HepG2 (cell line): ENCODE data around the gene MARCHF4. TPM values are rescaled to one million over a fixed set of nuclear protein-coding genes. Genes with fewer than 3 reads are reported as not detected.

Experiments
- ASH2L ChIP-seq: fragments of 300-600, 200-600 bp; sonication (generic); IDR thresholded peaks from 2 replicates; pipeline ENCODE4 v1.7.0; 2017; ENCODE audit warnings: low read depth, mild to moderate bottlenecking, moderate library complexity, mixed read lengths, low read length; ENCODE audit not compliant: insufficient read length
- HNRNPK ChIP-seq: fragments of 200-400 bp; formaldehyde crosslinking; IDR thresholded peaks from 2 replicates; pipeline ENCODE4 v1.6.1; 2018; ENCODE audit warnings: low read length, low read depth, moderate library complexity, mild to moderate bottlenecking; ENCODE audit not compliant: poor library complexity, severe bottlenecking
- NCOA5 ChIP-seq: sonication (generic); formaldehyde crosslinking; IDR thresholded peaks from 2 replicates; pipeline ENCODE4 v1.4.0; 2020; ENCODE audit warnings: missing genetic modification reagents
- NRL ChIP-seq: sonication (generic); formaldehyde crosslinking; IDR thresholded peaks from 2 replicates; pipeline ENCODE4 v1.5.0; 2020; ENCODE audit warnings: missing genetic modification reagents, mild to moderate bottlenecking, moderate library complexity, borderline replicate concordance
- ONECUT2 ChIP-seq: sonication (generic); formaldehyde crosslinking; IDR thresholded peaks from 2 replicates; pipeline ENCODE4 v1.4.0; 2020; ENCODE audit warnings: missing genetic modification reagents
- PAXIP1 ChIP-seq: sonication (generic); formaldehyde crosslinking; conservative IDR thresholded peaks from 2 replicates; pipeline ENCODE4 v1.4.0; 2020; ENCODE audit warnings: mild to moderate bottlenecking, missing genetic modification reagents, moderate library complexity
- POLR2G ChIP-seq: fragments of 200-400 bp; formaldehyde crosslinking; IDR thresholded peaks from 2 replicates; pipeline ENCODE4 v1.6.1; 2018; ENCODE audit warnings: mild to moderate bottlenecking, low read depth, low read length, moderate library complexity
- THRA ChIP-seq: sonication (generic); formaldehyde crosslinking; IDR thresholded peaks from 2 replicates; pipeline ENCODE4 v1.4.0; 2020; ENCODE audit warnings: missing genetic modification reagents, borderline replicate concordance
- ZBTB10 ChIP-seq: sonication (generic); formaldehyde crosslinking; IDR thresholded peaks from 2 replicates; pipeline ENCODE4 v1.4.0; 2020; ENCODE audit warnings: missing genetic modification reagents, borderline replicate concordance
- ZNF10 ChIP-seq: sonication (generic); formaldehyde crosslinking; IDR thresholded peaks from 2 replicates; pipeline ENCODE4 v1.4.0; 2020; ENCODE audit warnings: mild to moderate bottlenecking, low read depth, missing genetic modification reagents, borderline replicate concordance
- ZNF263 ChIP-seq: sonication (generic); formaldehyde crosslinking; IDR thresholded peaks from 2 replicates; pipeline ENCODE4 v1.4.0; 2020; ENCODE audit warnings: missing genetic modification reagents
- ZNF281 ChIP-seq: sonication (generic); formaldehyde crosslinking; IDR thresholded peaks from 2 replicates; pipeline ENCODE4 v1.4.0; 2020; ENCODE audit warnings: missing genetic modification reagents, borderline replicate concordance
- ZNF382 ChIP-seq: sonication (generic); formaldehyde crosslinking; IDR thresholded peaks from 2 replicates; pipeline ENCODE4 v1.5.0; 2020; ENCODE audit warnings: missing genetic modification reagents, mild to moderate bottlenecking, borderline replicate concordance
- ZNF747 ChIP-seq: sonication (generic); formaldehyde crosslinking; IDR thresholded peaks from 2 replicates; pipeline ENCODE4 v1.8.1; 2023; ENCODE audit warnings: missing genetic modification reagents, mild to moderate bottlenecking, borderline replicate concordance
- ZNF75D ChIP-seq: sonication (generic); formaldehyde crosslinking; IDR thresholded peaks from 2 replicates; pipeline ENCODE4 v1.8.1; 2023; ENCODE audit warnings: missing genetic modification reagents, mild to moderate bottlenecking, borderline replicate concordance
- ZSCAN30 ChIP-seq: sonication (generic); formaldehyde crosslinking; IDR thresholded peaks from 2 replicates; pipeline ENCODE4 v1.5.0; 2020; ENCODE audit warnings: mild to moderate bottlenecking, missing genetic modification reagents
- polyA plus RNA-seq, 8 experiments: library from polyadenylated mRNA; depleted of rRNA in 3 of 8; stranded (reverse) in 7 of 8; unstranded in 1 of 8; fragments of >200 nt; fragmentation: Illumina TruSeq in 4 of 8; extraction: Trizol in 4 of 8; gene quantifications; 2 replicates each; pipeline versions ENCODE4 v1.2.1 to v1.2.3, GENCODE V29; 2011 to 2016; ENCODE audit warnings: low read depth in 4 of 8, missing spikeins in 1 of 8, mixed read lengths in 1 of 8; ENCODE audit not compliant: insufficient read depth in 1 of 8
- total RNA-seq, 5 experiments: library from RNA; depleted of rRNA; stranded (reverse); fragments of >200 nt; fragmentation: Illumina TruSeq; extraction: Trizol; gene quantifications; 2 replicates each; pipeline ENCODE4 v1.2.3, GENCODE V29; 2016; ENCODE audit warnings: low read depth in 1 of 5

The MARCHF4 gene
- total and polyA plus RNA-seq, 2 of the 13 experiments (the other 11 are each of a cell fraction or from before 2014, with no cell fraction given): not detected

- TF ChIP-seq THRA (CRISPR knock-in tag): peak; percentile 73
- peak; percentile 95; the same call in 1 of the 2 replicates for TF ChIP-seq ZBTB10
- peak; percentile 53 for TF ChIP-seq PAXIP1 (CRISPR knock-in tag)
- TF ChIP-seq ZNF263 (CRISPR knock-in tag): no peak
- TF ChIP-seq NRL (CRISPR knock-in tag): peak; percentile 99
- no peak for TF ChIP-seq HNRNPK
- 0 out of 2 replicates have a peak, but pooled peaks have one; percentile 47 for TF ChIP-seq ZSCAN30 (CRISPR knock-in tag)
- TF ChIP-seq ZNF75D (CRISPR knock-in tag): no peak
- peak; percentile 86 for TF ChIP-seq ASH2L
- no peak; the same call in 1 of the 2 replicates for TF ChIP-seq ZNF747 (CRISPR knock-in tag)
- no peak for TF ChIP-seq ONECUT2 (CRISPR knock-in tag)
- no peak for TF ChIP-seq NCOA5
- peak; percentile 29 for TF ChIP-seq ZNF281 (CRISPR knock-in tag)
- no peak for TF ChIP-seq ZNF382 (CRISPR knock-in tag)
- no peak for TF ChIP-seq ZNF10
- peak; percentile 85 for TF ChIP-seq POLR2G
These were observed 40.0 kb upstream of the MARCHF4 start, which contains the start of gene SMARCAL1 (continued) for GRCh38 chr2:216412022-216412999.
